Loucy (cell line): Measurements from ENCODE around the gene NLRP3.

Experiments used
- H2AFZ ChIP-seq: fragments of 200-600 bp; sonication (generic); 2 replicates; pipeline ENCODE4 v1.6.0; 2016; ENCODE audit warnings: antibody characterized with exemption, mild to moderate bottlenecking, low read length, moderate library complexity
- H3F3A ChIP-seq: fragments of 200-600 bp; 2 replicates; pipeline ENCODE4 v1.6.0; 2016; ENCODE audit warnings: antibody characterized with exemption, low read depth, mild to moderate bottlenecking
- H3K27me3 ChIP-seq: fragments of 200-600 bp; sonication (generic); 2 replicates; pipeline ENCODE4 v1.6.1; 2014; ENCODE audit warnings: low read length, mild to moderate bottlenecking; ENCODE audit not compliant: insufficient read depth, poor library complexity, severe bottlenecking
- H3K36me3 ChIP-seq: fragments of 200-600 bp; sonication (generic); 2 replicates; pipeline ENCODE4 v1.6.1; 2016; ENCODE audit warnings: low read length; ENCODE audit not compliant: insufficient read depth
- H3K4me1 ChIP-seq: fragments of 200-600 bp; sonication (generic); 2 replicates; pipeline ENCODE4 v1.5.1; 2014; ENCODE audit warnings: low read length, mild to moderate bottlenecking; ENCODE audit not compliant: insufficient read depth, poor library complexity, severe bottlenecking
- H3K4me2 ChIP-seq: fragments of 200-600 bp; sonication (generic); 2 replicates; pipeline ENCODE4 v1.6.0; 2014; ENCODE audit warnings: antibody characterized with exemption, low read length, low read depth, mild to moderate bottlenecking; ENCODE audit not compliant: poor library complexity, severe bottlenecking
- H3K4me3 ChIP-seq: fragments of 200-600 bp; sonication (generic); 2 replicates; pipeline ENCODE4 v1.5.1; 2014; ENCODE audit warnings: low read length, mild to moderate bottlenecking, mixed read lengths; ENCODE audit not compliant: poor library complexity, severe bottlenecking
- H3K79me2 ChIP-seq: fragments of 200-600 bp; sonication (generic); 2 replicates; pipeline ENCODE4 v1.6.1; 2014; ENCODE audit warnings: low read length; ENCODE audit not compliant: insufficient read depth
- H3K9ac ChIP-seq: fragments of 200-600 bp; sonication (generic); 2 replicates; pipeline ENCODE4 v1.6.0; 2014; ENCODE audit warnings: mild to moderate bottlenecking, low read depth, low read length, moderate library complexity; ENCODE audit not compliant: poor library complexity, severe bottlenecking
- H3K9me2 ChIP-seq: fragments of 200-600 bp; sonication (generic); replicated peaks from 2 replicates; pipeline ENCODE4 v1.6.1; 2016; ENCODE audit warnings: low read depth, low read length, mixed read lengths
- H3K9me3 ChIP-seq: fragments of 200-600 bp; sonication (generic); 2 replicates; pipeline ENCODE4 v1.6.1; 2014; ENCODE audit warnings: mild to moderate bottlenecking, antibody characterized with exemption, low read length, low read depth; ENCODE audit not compliant: insufficient read depth
- H4K20me1 ChIP-seq: fragments of 200-600 bp; sonication (generic); 2 replicates; pipeline ENCODE4 v1.6.0; 2014; ENCODE audit warnings: antibody characterized with exemption, low read length, mild to moderate bottlenecking; ENCODE audit not compliant: insufficient read depth, poor library complexity, severe bottlenecking
- EZH2phosphoT487 ChIP-seq: fragments of 200-600 bp; IDR thresholded peaks from 2 replicates; pipeline ENCODE4 v1.6.1; 2018; ENCODE audit warnings: antibody characterized with exemption, mild to moderate bottlenecking, moderate library complexity, borderline replicate concordance
- TF ChIP-seq, protein P1 (sequence below): fragments of 200-600 bp; sonication (generic); conservative IDR thresholded peaks from 2 replicates; pipeline ENCODE4 v1.5.1; 2014; ENCODE audit warnings: mild to moderate bottlenecking, antibody characterized with exemption, low read length

Gene NLRP3

DNA sequence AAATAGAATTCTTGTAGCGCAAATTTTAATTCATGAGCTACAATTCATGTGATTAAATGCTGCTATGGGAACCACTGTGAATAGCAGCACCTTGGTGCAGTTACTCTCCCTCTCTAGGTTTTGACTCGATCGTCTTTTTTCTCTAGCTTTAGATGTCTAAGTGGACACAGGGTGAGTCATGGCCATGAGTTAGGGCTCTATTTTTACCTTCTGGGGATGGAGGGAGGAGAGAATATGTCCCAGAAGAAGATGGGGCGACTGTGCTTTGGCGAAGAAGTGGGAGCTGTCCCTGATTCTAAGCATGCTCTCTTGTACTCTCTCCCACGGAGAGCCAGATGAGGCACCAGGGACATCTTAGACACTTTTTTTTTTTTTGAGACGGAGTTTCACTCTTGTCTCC is 43.5 kb downstream of the NLRP3 start:
- no peaks in the 10 kb centered on the region for H3K4me1 ChIP-seq
- no peaks in the 10 kb centered on the region for H3K27me3 ChIP-seq
- H3F3A ChIP-seq, result no peaks in the 10 kb centered on the region
- no peak overlapping the region for H3K4me3 ChIP-seq
- H3K9me2 ChIP-seq, result no peaks in the 10 kb centered on the region
- no peaks in the 10 kb centered on the region for H3K36me3 ChIP-seq
- TF ChIP-seq, protein P1, sequence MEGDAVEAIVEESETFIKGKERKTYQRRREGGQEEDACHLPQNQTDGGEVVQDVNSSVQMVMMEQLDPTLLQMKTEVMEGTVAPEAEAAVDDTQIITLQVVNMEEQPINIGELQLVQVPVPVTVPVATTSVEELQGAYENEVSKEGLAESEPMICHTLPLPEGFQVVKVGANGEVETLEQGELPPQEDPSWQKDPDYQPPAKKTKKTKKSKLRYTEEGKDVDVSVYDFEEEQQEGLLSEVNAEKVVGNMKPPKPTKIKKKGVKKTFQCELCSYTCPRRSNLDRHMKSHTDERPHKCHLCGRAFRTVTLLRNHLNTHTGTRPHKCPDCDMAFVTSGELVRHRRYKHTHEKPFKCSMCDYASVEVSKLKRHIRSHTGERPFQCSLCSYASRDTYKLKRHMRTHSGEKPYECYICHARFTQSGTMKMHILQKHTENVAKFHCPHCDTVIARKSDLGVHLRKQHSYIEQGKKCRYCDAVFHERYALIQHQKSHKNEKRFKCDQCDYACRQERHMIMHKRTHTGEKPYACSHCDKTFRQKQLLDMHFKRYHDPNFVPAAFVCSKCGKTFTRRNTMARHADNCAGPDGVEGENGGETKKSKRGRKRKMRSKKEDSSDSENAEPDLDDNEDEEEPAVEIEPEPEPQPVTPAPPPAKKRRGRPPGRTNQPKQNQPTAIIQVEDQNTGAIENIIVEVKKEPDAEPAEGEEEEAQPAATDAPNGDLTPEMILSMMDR, result no peak
- no peak for TF ChIP-seq EZH2phosphoT487
- no peak overlapping the region for H2AFZ ChIP-seq
- no peaks in the 10 kb centered on the region for H3K79me2 ChIP-seq
- no peaks in the 10 kb centered on the region for H3K9me3 ChIP-seq
- H3K4me2 ChIP-seq, result no peak overlapping the region
- H3K9ac ChIP-seq, result no peak overlapping the region
- no peaks in the 10 kb centered on the region for H4K20me1 ChIP-seq

DNA sequence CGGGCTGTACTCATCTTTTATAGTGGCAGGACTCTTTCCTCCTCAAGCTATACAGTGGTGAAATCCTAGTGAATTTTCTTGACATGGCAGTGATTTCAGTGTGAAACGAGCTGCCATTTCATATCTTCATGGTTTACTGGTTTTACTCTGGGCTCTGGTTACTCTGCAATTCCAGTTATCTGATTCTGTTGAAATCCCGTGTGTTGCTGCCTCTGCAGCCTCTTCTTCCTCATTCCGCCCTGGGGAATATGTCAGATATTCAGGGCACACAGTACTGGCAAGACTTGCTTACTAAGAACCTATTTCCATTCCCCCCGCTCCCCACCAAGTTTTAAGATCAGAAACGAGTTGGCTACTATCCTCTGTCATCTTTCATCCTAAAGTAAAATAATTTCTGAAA is 49.8 kb downstream of the NLRP3 start:
- no peak for TF ChIP-seq EZH2phosphoT487
- TF ChIP-seq, protein P1, result no peak
- no peaks in the 10 kb centered on the region for H3F3A ChIP-seq

DNA sequence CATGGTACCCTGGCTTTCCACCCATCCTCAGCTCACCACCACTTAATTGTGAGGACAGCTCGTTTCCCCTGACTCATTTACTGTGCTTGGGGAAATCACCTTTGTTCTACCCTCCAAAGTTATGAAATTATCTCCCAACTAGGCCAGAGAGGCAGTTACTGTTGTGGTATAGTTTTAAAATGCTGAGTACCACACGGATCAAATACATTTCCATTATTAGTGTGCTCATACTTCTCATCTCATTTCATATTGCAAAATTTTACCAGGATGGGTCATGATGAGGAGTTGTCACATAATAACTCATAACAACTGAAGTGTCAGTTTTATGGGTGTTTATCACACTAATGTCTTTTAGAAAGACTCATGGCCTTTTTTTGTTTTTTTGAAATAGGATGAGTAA is 51.2 kb downstream of the NLRP3 start:
- Histone ChIP-seq H3K4me1 (no peaks in the 10 kb centered on the region), H2AFZ (no peak overlapping the region), H4K20me1 (no peaks in the 10 kb centered on the region), H3K9ac (no peak overlapping the region), H3K4me2 (no peak overlapping the region), H3K27me3 (no peaks in the 10 kb centered on the region), H3K4me3 (no peak overlapping the region), H3K9me2 (no peaks in the 10 kb centered on the region), H3K36me3 (no peaks in the 10 kb centered on the region), H3K9me3 (no peaks in the 10 kb centered on the region), H3K79me2 (no peaks in the 10 kb centered on the region), H3F3A (no peaks in the 10 kb centered on the region)
- TF ChIP-seq, protein P1, result no peak
- TF ChIP-seq EZH2phosphoT487, result no peak

More for the DNA sequence above, 49.8 kb downstream of the NLRP3 start:
- no peak overlapping the region for H2AFZ ChIP-seq
- no peak overlapping the region for H3K4me2 ChIP-seq
- no peak overlapping the region for H3K9ac ChIP-seq
- H3K27me3 ChIP-seq, result no peaks in the 10 kb centered on the region
- H3K36me3 ChIP-seq, result no peaks in the 10 kb centered on the region
- no peaks in the 10 kb centered on the region for H3K79me2 ChIP-seq
- no peaks in the 10 kb centered on the region for H3K9me3 ChIP-seq
- no peaks in the 10 kb centered on the region for H3K9me2 ChIP-seq
- H3K4me1 ChIP-seq, result no peaks in the 10 kb centered on the region
- H4K20me1 ChIP-seq, result no peaks in the 10 kb centered on the region
- no peak overlapping the region for H3K4me3 ChIP-seq
